ENCODE results near the gene SACS. TPM values are rescaled to one million over a fixed set of nuclear protein-coding genes. Genes with fewer than 3 reads are reported as not detected.

SACS gene
- total and polyA plus RNA-seq, 4 donors = 22.8 to 101 (median 34.8) TPM

DNA sequence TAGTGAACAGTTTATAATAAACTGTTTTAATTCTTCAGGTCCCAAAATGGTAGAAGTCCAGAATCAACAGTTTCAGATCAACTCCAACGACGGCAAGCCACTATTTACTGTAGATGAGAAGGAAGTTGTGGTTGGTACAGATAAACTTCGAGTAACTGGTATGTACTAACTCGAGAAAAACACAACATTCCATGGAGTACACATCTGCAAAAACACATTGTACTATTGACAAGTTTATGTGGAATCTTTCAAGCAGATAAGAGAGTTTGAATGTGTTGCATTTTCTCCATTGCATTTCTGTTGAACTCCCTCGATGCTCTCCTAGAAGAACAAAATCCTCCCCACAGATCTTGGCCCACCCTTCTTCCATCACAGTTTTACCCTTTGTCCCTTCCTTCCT lies 154.2 kb downstream of the SACS start:
- WGBS (ENCODE audit: insufficient coverage) = 82% methylated on average over 1 of the region's 5 CpGs
- Histone ChIP-seq H3K4me3 (ENCODE audit: low read depth, low read length) (no peak overlapping the region), H3K9me3 (ENCODE audit: control insufficient read depth, insufficient read depth, low read length) (no peaks in the 10 kb centered on the region)

More for the DNA sequence above, 154.2 kb downstream of the SACS start:
- DNase-seq (ENCODE audit: low read depth in 4 of 6, low spot score in 6 of 6) = no peak
- no peaks in the 10 kb centered on the region for H3K4me1 ChIP-seq (ENCODE audit: control insufficient read depth, insufficient read depth, low read length)
- no peaks in the 10 kb centered on the region for H3K27me3 ChIP-seq (ENCODE audit: control insufficient read depth, insufficient read depth, low read length)
- no peaks in the 10 kb centered on the region for H3K36me3 ChIP-seq (ENCODE audit: control insufficient read depth, insufficient read depth, low read length)
- no peak overlapping the region for H3K27ac ChIP-seq (ENCODE audit: low read depth, low read length)

Other genes starting within 250 kb of the SACS start
- 10 to 100 TPM; 30.8 to 38.9 TPM for gene TNFRSF19, start 136.7 kb upstream of the SACS start, total RNA-seq
- 10 to 100 TPM; 31.8 to 36.7 TPM for gene TNFRSF19, start 136.7 kb upstream of the SACS start, polyA plus RNA-seq (ENCODE audit: insufficient read length in 2 of 2)

All from spinal cord (tissue), 10 donors.